ENCODE data around the gene SNU13. TPM values are rescaled to one million over a fixed set of nuclear protein-coding genes. Genes with fewer than 3 reads are reported as not detected.
"Not testable (repeated sequence)": the region's sequence is repeated elsewhere in the genome, so short reads cannot be mapped to it uniquely, and the experiment has no call there.

Gene SNU13
- total RNA-seq, 1 donor from 2014 or later, result 143 TPM

GRCh38 chr22:41636467-41636866 lies 52.2 kb downstream of the SNU13 start:
- no peaks in the 10 kb centered on the region for H3F3A ChIP-seq (ENCODE audit: low read depth)
- peaks cover 27% of the 10 kb centered on the region for H3K36me3 ChIP-seq
- H3K9ac ChIP-seq, result no peak overlapping the region
- H3K4me3 ChIP-seq, result no peak overlapping the region
- DNase-seq (ENCODE audit: low spot score), result no peak
- H3K4me1 Mint-ChIP-seq, result no peaks in the 10 kb centered on the region
- no peak overlapping the region for H3K4me2 ChIP-seq
- H3K27me3 ChIP-seq, result no peaks in the 10 kb centered on the region
- H3K36me3 Mint-ChIP-seq, result peaks cover 43% of the 10 kb centered on the region
- TF ChIP-seq EZH2 (IDR thresholded peaks at IDR 0.05) (no peak), EZH2phosphoT487 (IDR thresholded peaks at IDR 0.05) (no peak)
- no peaks in the 10 kb centered on the region for H3K4me1 ChIP-seq
- H3K27ac ChIP-seq, result no peak overlapping the region
- no peak overlapping the region for H3K4me3 Mint-ChIP-seq
- H3K27ac Mint-ChIP-seq, result no peak overlapping the region
- H3K9me3 ChIP-seq (ENCODE audit: low read depth), result no peaks in the 10 kb centered on the region
- H3K79me2 ChIP-seq (ENCODE audit: low read depth), result peaks cover 65% of the 10 kb centered on the region
- H3K27me3 Mint-ChIP-seq (ENCODE audit: insufficient read depth, low read depth), result peaks cover 3% of the 10 kb centered on the region
- H3K9me3 Mint-ChIP-seq, result no peaks in the 10 kb centered on the region
- H4K20me1 ChIP-seq (ENCODE audit: low read depth), result peaks cover 16% of the 10 kb centered on the region
- H2AFZ ChIP-seq (replicated peaks), result no peak overlapping the region

DNA sequence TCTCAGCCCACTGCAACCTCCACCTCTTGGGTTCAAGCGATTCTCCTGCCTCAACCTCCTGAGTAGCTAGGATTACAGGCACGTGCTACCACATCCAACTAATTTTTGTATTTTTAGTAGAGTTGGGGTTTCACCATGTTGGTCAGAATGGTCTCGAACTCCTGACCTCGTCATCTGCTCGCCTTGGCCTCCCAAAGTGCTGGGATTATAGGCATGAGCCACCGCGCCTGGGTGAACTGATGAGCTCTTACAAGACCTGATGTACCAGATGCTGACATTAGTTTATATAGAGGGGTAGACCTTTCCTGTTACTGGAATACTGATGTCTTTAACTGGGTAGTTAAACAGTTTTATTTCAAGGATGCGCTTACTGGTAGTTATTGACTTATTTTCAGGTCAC lies 54.1 kb downstream of the SNU13 start:
- H3K27me3 Mint-ChIP-seq (ENCODE audit: insufficient read depth, low read depth); H3F3A ChIP-seq (ENCODE audit: low read depth); H3K27me3 ChIP-seq; H3K9me3 Mint-ChIP-seq; H3K27ac Mint-ChIP-seq; H3K4me2 ChIP-seq; H3K4me3 ChIP-seq; H3K4me3 Mint-ChIP-seq; H2AFZ ChIP-seq (replicated peaks); H3K27ac ChIP-seq; H3K9me3 ChIP-seq (ENCODE audit: low read depth); H3K4me1 ChIP-seq; H3K4me1 Mint-ChIP-seq; H3K9ac ChIP-seq; DNase-seq (ENCODE audit: low spot score): not testable (repeated sequence)
- Histone ChIP-seq H4K20me1 (ENCODE audit: low read depth) (peaks cover 15% of the 10 kb centered on the region), H3K36me3 (peaks cover 19% of the 10 kb centered on the region), H3K79me2 (ENCODE audit: low read depth) (peaks cover 61% of the 10 kb centered on the region)
- peaks cover 42% of the 10 kb centered on the region for H3K36me3 Mint-ChIP-seq

GRCh38 chr22:41631615-41632014 lies 57.1 kb downstream of the SNU13 start:
- H3K4me3 ChIP-seq; DNase-seq (ENCODE audit: low spot score); H3K4me1 Mint-ChIP-seq; H3K27me3 ChIP-seq; H3K4me3 Mint-ChIP-seq; H2AFZ ChIP-seq (replicated peaks); H3K9ac ChIP-seq; H3K27me3 Mint-ChIP-seq (ENCODE audit: insufficient read depth, low read depth); H3K9me3 Mint-ChIP-seq; H3K4me2 ChIP-seq; H3K27ac ChIP-seq; H3K4me1 ChIP-seq; H3F3A ChIP-seq (ENCODE audit: low read depth); H3K27ac Mint-ChIP-seq; H3K9me3 ChIP-seq (ENCODE audit: low read depth): not testable (repeated sequence)
- H3K36me3 ChIP-seq, result peaks cover 33% of the 10 kb centered on the region
- H3K79me2 ChIP-seq (ENCODE audit: low read depth), result peaks cover 79% of the 10 kb centered on the region
- peaks cover 24% of the 10 kb centered on the region for H4K20me1 ChIP-seq (ENCODE audit: low read depth)
- H3K36me3 Mint-ChIP-seq, result peaks cover 57% of the 10 kb centered on the region

DNA sequence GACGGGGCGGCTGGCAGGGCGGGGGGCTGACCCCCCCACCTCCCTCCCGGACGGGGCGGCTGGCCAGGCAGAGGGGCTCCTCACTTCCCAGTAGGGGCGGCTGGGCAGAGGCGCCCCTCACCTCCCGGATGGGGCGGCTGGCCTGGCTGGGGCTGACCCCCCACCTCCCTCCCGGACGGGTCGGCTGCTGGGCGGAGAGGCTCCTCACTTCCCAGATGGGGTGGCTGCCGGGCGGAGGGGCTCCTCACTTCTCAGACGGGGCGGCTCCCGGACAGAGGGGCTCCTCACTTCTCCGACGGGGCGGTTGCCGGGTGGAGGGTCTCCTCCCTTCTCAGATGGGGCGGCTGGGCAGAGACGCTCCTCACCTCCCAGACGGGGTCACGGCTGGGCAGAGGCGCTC lies 57.6 kb downstream of the SNU13 start:
- H3K79me2 ChIP-seq (ENCODE audit: low read depth), result peaks cover 79% of the 10 kb centered on the region
- not testable (repeated sequence) for H3K9ac ChIP-seq; H3F3A ChIP-seq (ENCODE audit: low read depth); H3K27me3 ChIP-seq; H3K4me1 Mint-ChIP-seq; H3K27me3 Mint-ChIP-seq (ENCODE audit: insufficient read depth, low read depth); H3K4me1 ChIP-seq; H3K27ac Mint-ChIP-seq; H3K4me2 ChIP-seq; H3K9me3 Mint-ChIP-seq; H3K4me3 Mint-ChIP-seq; DNase-seq (ENCODE audit: low spot score); H3K27ac ChIP-seq; H3K9me3 ChIP-seq (ENCODE audit: low read depth); H3K4me3 ChIP-seq; H2AFZ ChIP-seq (replicated peaks)
- H3K36me3 ChIP-seq, result peaks cover 28% of the 10 kb centered on the region
- H4K20me1 ChIP-seq (ENCODE audit: low read depth), result peaks cover 24% of the 10 kb centered on the region
- H3K36me3 Mint-ChIP-seq, result peaks cover 53% of the 10 kb centered on the region

GRCh38 chr22:41625577-41625976 lies 63.1 kb downstream of the SNU13 start:
- Mint-ChIP-seq H3K4me3 (no peak overlapping the region), H3K27ac (no peak overlapping the region), H3K27me3 (ENCODE audit: insufficient read depth, low read depth) (peaks cover 8% of the 10 kb centered on the region), H3K9me3 (peaks cover 2% of the 10 kb centered on the region), H3K36me3 (peaks cover 49% of the 10 kb centered on the region), H3K4me1 (peaks cover 14% of the 10 kb centered on the region)
- Histone ChIP-seq H3K36me3 (peaks cover 41% of the 10 kb centered on the region), H3K4me1 (peaks cover 7% of the 10 kb centered on the region), H3K4me3 (no peak overlapping the region), H4K20me1 (ENCODE audit: low read depth) (peaks cover 29% of the 10 kb centered on the region), H3K27me3 (no peaks in the 10 kb centered on the region), H3K9me3 (ENCODE audit: low read depth) (no peaks in the 10 kb centered on the region), H3K9ac (no peak overlapping the region), H3K4me2 (no peak overlapping the region), H3F3A (ENCODE audit: low read depth) (peaks cover 26% of the 10 kb centered on the region), H3K79me2 (ENCODE audit: low read depth) (peaks cover 88% of the 10 kb centered on the region), H3K27ac (no peak overlapping the region), H2AFZ (replicated peaks) (no peak overlapping the region)
- TF ChIP-seq CTCF (IDR thresholded peaks at IDR 0.05), result no peak
- TF ChIP-seq EZH2 (IDR thresholded peaks at IDR 0.05), result no peak
- no peak for TF ChIP-seq EZH2phosphoT487 (IDR thresholded peaks at IDR 0.05)
- no peak for DNase-seq (ENCODE audit: low spot score)

Small RNA genes lying within 50 kb of the gene (small RNA-seq; reads per million reads assigned to genes)
- gene HMGN2P10 (not detected), gene RF00019 (not detected), gene RNU6-476P (not detected), gene RNU6ATAC22P (not detected)

Other genes starting within 250 kb of the SNU13 start
- gene TOB2, start 242.1 kb downstream of the SNU13 start, total RNA-seq (ENCODE audit: low replicate concordance), result 23.4 and 37.7 TPM in 2 replicates
- 106 and 114 TPM in 2 replicates for gene PHF5A, start 220.2 kb downstream of the SNU13 start, total RNA-seq (ENCODE audit: low replicate concordance)
- 36.6 and 61.8 TPM in 2 replicates for gene ACO2, start 219.8 kb downstream of the SNU13 start, total RNA-seq (ENCODE audit: low replicate concordance)
- 15.2 and 18.7 TPM in 2 replicates for gene POLR3H, start 144.4 kb downstream of the SNU13 start, total RNA-seq (ENCODE audit: low replicate concordance)
- gene CSDC2, start 127.9 kb downstream of the SNU13 start, total RNA-seq (ENCODE audit: low replicate concordance), result 1.3 TPM in 1 of 2 replicates, not detected in the other
- 9.3 and 13.5 TPM in 2 replicates for gene PMM1, start 99.0 kb downstream of the SNU13 start, total RNA-seq (ENCODE audit: low replicate concordance)
- gene DESI1, start 67.8 kb downstream of the SNU13 start, total RNA-seq (ENCODE audit: low replicate concordance), result 22.7 and 25.0 TPM in 2 replicates
- gene XRCC6, start 67.6 kb downstream of the SNU13 start, total RNA-seq (ENCODE audit: low replicate concordance), result 526 and 546 TPM in 2 replicates
- 0.25 TPM in 1 of 2 replicates, not detected in the other for gene MEI1, start 10.6 kb upstream of the SNU13 start, total RNA-seq (ENCODE audit: low replicate concordance)
- gene CCDC134, start 111.8 kb upstream of the SNU13 start, total RNA-seq (ENCODE audit: low replicate concordance), result 8.8 and 19.7 TPM in 2 replicates
- 64.0 and 145 TPM in 2 replicates for gene SREBF2, start 144.2 kb upstream of the SNU13 start, total RNA-seq (ENCODE audit: low replicate concordance)
- gene SHISA8, start 226.2 kb upstream of the SNU13 start, total RNA-seq (ENCODE audit: low replicate concordance), result not detected in 2 replicates
- 2.2 and 2.7 TPM in 2 replicates for gene TNFRSF13C, start 237.9 kb upstream of the SNU13 start, total RNA-seq (ENCODE audit: low replicate concordance)

Data from neural progenitor cell (in vitro differentiated cells).